ENCODE results near the gene SUSD3. TPM values are rescaled to one million over a fixed set of nuclear protein-coding genes. Genes with fewer than 3 reads are reported as not detected.

The SUSD3 gene
- total and polyA plus RNA-seq, 2 donors from 2014 or later: 12.2 to 34.6 TPM

- no peaks in the 10 kb centered on the region for H3K27me3 ChIP-seq (ENCODE audit: control insufficient read depth, insufficient read depth, low read length)
- H3K36me3 ChIP-seq (ENCODE audit: control insufficient read depth in 2 of 3, insufficient read depth in 3 of 3, low read length in 3 of 3): no peaks in the 10 kb centered on the region
- H3K9ac ChIP-seq (ENCODE audit: low read length in 3 of 3): peak overlapping the region; percentile 36 to 97 (median 81)
- TF ChIP-seq CTCF (IDR thresholded peaks at IDR 0.05; ENCODE audit: borderline replicate concordance, extremely low read depth, insufficient read depth): no peak
- intact Hi-C loops (cut with DNase I): no loop called here
- peaks cover 0 to 57% (median 42%) of the 10 kb centered on the region in 3 donors for H3K4me1 ChIP-seq (ENCODE audit: control insufficient read depth in 2 of 3, insufficient read depth in 2 of 3, low read depth in 1 of 3, low read length in 3 of 3)
- FAIRE-seq (no peak), DNase-seq (peak in 4 of 5 donors; percentile 79 to 92 (median 86))
- H3K4me3 ChIP-seq (ENCODE audit: low read length in 3 of 3): peak overlapping the region; percentile 60 to 81 (median 68)
- H3K9me3 ChIP-seq (ENCODE audit: control insufficient read depth in 2 of 3, insufficient read depth in 1 of 3, low read length in 3 of 3): no peaks in the 10 kb centered on the region
- H3K27ac ChIP-seq (ENCODE audit: low read depth in 2 of 2, low read length in 2 of 2): peak overlapping the region; percentile 97 to 98
Measured at GRCh38 chr9:93133681-93134014, 75.1 kb downstream of the SUSD3 start.

DNA sequence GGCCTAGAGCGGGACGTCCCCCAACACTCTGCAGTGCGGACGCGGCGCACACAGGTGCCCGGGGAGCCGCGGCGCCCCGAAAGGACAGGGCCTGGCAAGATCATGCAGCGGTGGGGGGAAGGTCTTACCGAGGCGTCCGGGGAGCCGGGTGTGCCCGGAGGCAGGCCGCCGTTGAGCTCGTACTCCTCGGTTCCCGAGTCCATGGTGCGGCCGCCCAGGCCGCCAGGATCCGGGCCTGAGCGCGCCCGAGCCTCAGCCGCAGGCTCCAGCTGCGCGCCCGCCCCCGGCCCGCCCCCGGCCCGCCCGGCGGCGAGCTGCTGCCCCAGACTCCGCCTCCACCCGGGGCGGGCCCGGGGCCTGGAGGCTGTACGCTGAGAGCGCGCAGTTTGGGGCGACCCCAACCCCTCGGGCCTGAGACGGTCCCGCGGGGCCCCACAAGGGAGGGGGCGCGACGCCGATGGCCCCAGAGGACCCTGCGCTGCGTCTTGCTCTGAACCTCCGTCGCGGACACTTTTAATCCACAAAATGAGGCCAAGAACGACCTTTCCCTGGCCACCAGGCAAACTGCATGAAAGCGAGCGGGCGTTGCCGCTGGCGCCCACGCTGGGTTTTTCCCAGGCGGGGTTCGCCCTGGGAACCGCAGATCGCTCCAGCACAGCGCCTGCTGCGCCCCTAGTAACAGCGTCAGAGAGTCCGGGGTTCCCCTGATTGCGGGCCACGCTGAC, 75.7 kb downstream of the SUSD3 start, which contains the start of gene NINJ1:
NINJ1 (minus strand) TSS at position 237 of the 725 bp plus-strand sequence; CDS start at position 203, 34 bp downstream.
- Histone ChIP-seq H3K27ac (ENCODE audit: low read depth in 2 of 2, low read length in 2 of 2) (peak within 1 kb of the TSS; percentile 97 to 98), H3K36me3 (ENCODE audit: control insufficient read depth in 2 of 3, insufficient read depth in 3 of 3, low read length in 3 of 3) (no peaks in the 10 kb centered on the region), H3K9ac (ENCODE audit: low read length in 3 of 3) (peak within 1 kb of the TSS; percentile 36 to 97 (median 81)), H3K4me3 (ENCODE audit: low read length in 3 of 3) (peak within 1 kb of the TSS; percentile 60 to 81 (median 68)), H3K27me3 (ENCODE audit: control insufficient read depth, insufficient read depth, low read length) (no peaks in the 10 kb centered on the region), H3K9me3 (ENCODE audit: control insufficient read depth in 2 of 3, insufficient read depth in 1 of 3, low read length in 3 of 3) (no peaks in the 10 kb centered on the region), H3K4me1 (ENCODE audit: control insufficient read depth in 2 of 3, insufficient read depth in 2 of 3, low read depth in 1 of 3, low read length in 3 of 3) (peaks cover 0 to 52% (median 37%) of the 10 kb centered on the region in 3 donors)
- FAIRE-seq: no peak
- intact Hi-C loops (cut with DNase I): no loop called here
- DNase-seq: peak; percentile 78 to 92 (median 89)
- no peak for TF ChIP-seq CTCF (IDR thresholded peaks at IDR 0.05; ENCODE audit: borderline replicate concordance, extremely low read depth, insufficient read depth)

Other genes with a start within 250 kb of the SUSD3 start
- gene ZNF484, start 180.7 kb upstream of the SUSD3 start, total RNA-seq: 13.5 TPM
- gene ZNF484, start 180.7 kb upstream of the SUSD3 start, polyA plus RNA-seq (ENCODE audit: insufficient read depth, low read depth, low replicate concordance): 1.9 TPM
- gene FGD3, start 111.2 kb upstream of the SUSD3 start, total RNA-seq: 12.1 TPM
- gene FGD3, start 111.2 kb upstream of the SUSD3 start, polyA plus RNA-seq (ENCODE audit: insufficient read depth, low read depth, low replicate concordance): 7.4 TPM
- 44.5 TPM for gene CARD19, start 37.5 kb downstream of the SUSD3 start, total RNA-seq
- 49.3 TPM for gene CARD19, start 37.5 kb downstream of the SUSD3 start, polyA plus RNA-seq (ENCODE audit: insufficient read depth, low read depth, low replicate concordance)
- 56.3 TPM for gene NINJ1, start 75.5 kb downstream of the SUSD3 start, total RNA-seq
- 149 TPM for gene NINJ1, start 75.5 kb downstream of the SUSD3 start, polyA plus RNA-seq (ENCODE audit: insufficient read depth, low read depth, low replicate concordance)
- 4.8 TPM for gene WNK2, start 125.4 kb downstream of the SUSD3 start, total RNA-seq
- gene WNK2, start 125.4 kb downstream of the SUSD3 start, polyA plus RNA-seq (ENCODE audit: insufficient read depth, low read depth, low replicate concordance): 1.5 TPM

Measured in kidney (tissue), 14 donors.